ENCODE results near the gene RAB3C.

Gene RAB3C

DNA sequence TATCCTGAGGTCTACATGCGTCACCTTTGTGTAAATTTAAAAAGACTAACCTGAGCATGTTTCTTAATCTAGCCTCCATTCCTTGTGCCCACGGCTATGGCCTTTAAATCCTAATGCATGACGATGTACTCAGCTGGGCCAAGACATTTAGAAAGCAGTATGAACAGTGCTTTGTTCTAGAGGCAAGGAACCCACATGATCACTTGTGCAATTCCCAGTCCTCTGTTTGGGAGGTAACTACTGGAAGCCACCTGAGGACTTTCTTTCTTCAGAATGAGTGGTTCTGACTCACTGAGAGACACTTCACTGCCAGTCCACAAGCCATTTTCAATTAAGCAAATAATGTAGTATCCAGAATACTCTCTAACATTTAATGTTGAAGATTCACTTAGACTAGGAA is 181.3 kb downstream of the RAB3C start:
- no peak overlapping the region for H3K27ac ChIP-seq
- no peak for TF ChIP-seq CTCF (conservative IDR thresholded peaks at IDR 0.05)

- H3K27ac ChIP-seq = no peak overlapping the region
- TF ChIP-seq CTCF (conservative IDR thresholded peaks at IDR 0.05) = no peak
These were observed 182.2 kb downstream of the RAB3C start for GRCh38 chr5:58765058-58765457.

GRCh38 chr5:58767104-58767503 is 184.2 kb downstream of the RAB3C start:
- no peak for TF ChIP-seq CTCF (conservative IDR thresholded peaks at IDR 0.05)
- H3K27ac ChIP-seq = no peak overlapping the region

DNA sequence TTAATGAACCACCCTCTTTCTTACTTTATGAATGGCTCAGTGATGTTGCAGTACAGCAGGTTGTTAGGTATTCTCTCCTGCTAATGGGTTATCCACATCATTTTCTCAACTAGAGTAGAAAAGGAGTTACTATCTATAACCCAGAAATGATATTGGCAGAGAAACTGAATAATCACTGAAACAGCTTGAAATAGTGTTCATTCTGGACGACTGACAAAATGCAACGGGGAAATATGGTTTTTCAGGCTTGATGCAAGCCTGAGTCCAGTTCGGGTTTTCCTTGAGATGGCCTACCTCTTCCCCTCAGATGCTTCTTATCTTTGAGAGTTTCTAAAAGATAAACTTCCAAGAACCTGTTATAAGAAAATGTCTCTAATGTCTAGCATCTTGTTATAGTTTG is 187.3 kb downstream of the RAB3C start:
- no peak for TF ChIP-seq CTCF (conservative IDR thresholded peaks at IDR 0.05)
- H3K27ac ChIP-seq = no peak overlapping the region

GRCh38 chr5:58771796-58772195 is 188.9 kb downstream of the RAB3C start:
- H3K27ac ChIP-seq = no peak overlapping the region
- no peak for TF ChIP-seq CTCF (conservative IDR thresholded peaks at IDR 0.05)

GRCh38 chr5:58773744-58774441 is 191.0 kb downstream of the RAB3C start:
- TF ChIP-seq CTCF (conservative IDR thresholded peaks at IDR 0.05) = no peak
- H3K27ac ChIP-seq = no peak overlapping the region; the same call in 1 of the 2 replicates

GRCh38 chr5:58774937-58775336 is 192.1 kb downstream of the RAB3C start:
- no peak for TF ChIP-seq CTCF (conservative IDR thresholded peaks at IDR 0.05)

More at GRCh38 chr5:58774937-58775336, 192.1 kb downstream of the RAB3C start:
- H3K27ac ChIP-seq = no peak overlapping the region
